T-helper 1 cell (primary cell): Measurements from ENCODE around the gene PTPRO.

Experiments
- DNase-seq, 5 donors: peaks; one replicate each; pipeline ENCODE4 v3.0.0-alpha.2; 2012 to 2020

PTPRO gene

DNA sequence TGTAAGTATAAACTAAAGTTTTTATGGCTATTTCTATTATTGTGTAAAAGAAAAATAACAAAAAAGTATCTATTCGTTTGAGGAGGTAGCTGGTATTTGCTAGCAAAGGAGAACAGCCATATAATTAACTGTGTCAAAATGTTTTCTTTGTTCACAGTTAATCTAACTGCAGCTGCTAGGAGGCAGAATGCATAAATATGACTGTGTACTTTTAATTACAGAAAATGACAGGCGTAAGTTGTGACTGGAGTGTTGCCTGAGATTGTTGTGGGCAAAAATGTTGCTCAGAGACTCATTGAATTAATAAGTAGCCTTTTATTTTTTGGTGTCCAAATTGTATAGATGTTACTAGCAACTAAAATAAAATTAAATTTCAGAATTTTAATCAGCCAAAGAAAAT is 33.5 kb downstream of the PTPRO start:
- DNase-seq, result no peak

GRCh38 chr12:15356951-15357364 is 34.6 kb downstream of the PTPRO start:
- DNase-seq, result no peak

DNA sequence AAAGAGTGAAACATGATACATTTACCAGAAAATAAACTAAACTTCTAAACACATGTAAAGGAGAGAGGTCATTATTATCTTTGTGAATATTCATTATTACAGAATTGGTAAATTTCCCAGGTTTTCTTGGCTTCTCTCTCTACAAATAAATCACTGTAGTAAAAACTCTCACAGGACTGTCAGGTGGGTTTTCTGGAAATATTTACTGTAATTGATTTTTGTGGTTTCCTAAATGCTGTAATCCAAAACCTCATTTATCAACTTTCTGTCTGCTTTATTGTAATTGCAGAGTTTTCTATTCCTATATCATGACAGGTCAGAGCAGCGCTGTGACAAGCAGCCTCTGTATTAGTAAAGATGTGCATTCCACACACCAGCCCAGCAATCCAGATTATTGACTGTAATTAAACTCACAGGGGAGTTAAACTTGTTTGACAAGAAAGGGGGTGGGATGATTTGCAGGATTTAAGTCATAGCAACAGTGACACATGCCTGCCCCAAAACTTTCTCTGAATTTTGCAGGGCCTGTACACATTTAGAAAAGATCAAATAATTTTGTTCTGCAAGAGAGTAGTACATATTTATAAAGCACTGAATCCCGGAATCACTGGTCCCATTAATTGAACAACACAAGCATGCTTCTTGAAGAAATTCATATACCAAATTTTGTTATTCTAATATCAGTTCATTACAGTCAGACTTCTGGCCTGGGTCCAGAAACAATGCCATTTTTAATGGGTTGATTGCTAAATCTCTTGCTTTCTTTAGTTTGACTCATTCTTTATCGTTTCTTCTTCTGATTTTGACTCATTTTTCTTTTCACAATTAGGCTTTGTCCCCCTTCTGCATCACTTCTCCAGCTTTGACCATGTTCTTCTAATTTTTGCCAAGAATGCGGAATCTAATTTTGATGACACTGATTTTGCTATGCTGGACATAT is 42.2 kb downstream of the PTPRO start:
- DNase-seq, result no peak

GRCh38 chr12:15368812-15369211 is 46.5 kb downstream of the PTPRO start:
- no peak for DNase-seq

DNA sequence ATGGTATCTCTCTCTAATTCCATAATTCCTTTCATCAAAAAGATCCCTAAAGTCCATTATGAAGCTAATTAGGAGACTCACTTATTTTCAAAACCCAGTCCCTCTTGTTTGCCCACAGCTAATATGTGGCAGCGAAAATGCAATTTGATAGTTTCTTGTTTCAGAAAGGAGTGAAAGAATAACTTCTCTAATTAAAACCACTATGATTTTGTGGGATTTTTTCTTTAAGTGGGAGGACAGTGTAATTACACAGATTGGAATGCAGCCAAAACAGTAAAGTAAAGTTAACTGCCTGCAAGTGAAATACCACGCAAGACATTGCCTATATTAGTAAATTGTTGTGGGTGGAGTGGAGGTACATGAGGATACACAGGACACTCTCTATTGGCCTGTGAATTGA is 50.0 kb downstream of the PTPRO start:
- DNase-seq, result no peak

- DNase-seq, result no peak
These were observed 65.5 kb downstream of the PTPRO start for GRCh38 chr12:15387772-15388171.

- DNase-seq, result no peak
These were observed 67.3 kb downstream of the PTPRO start for GRCh38 chr12:15389561-15389960.

DNA sequence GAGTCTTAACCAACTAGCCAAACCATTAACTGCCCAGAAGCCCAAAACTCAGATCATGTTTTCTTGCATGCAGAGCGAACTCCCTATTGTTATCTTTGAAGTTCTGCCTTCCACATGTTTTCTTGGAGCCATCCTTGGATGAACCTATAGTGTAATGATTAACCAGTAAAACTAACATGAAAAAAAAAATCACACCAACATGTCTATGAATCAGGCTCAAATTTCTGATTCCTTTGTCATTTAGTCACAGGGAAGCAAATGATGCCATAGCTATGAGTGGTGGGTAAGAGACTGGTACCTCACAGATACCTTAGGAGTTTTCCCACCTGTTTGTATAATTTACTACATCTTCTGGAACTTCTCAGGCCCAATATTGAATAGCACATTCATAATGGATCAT is 70.7 kb downstream of the PTPRO start:
- no peak for DNase-seq

DNA sequence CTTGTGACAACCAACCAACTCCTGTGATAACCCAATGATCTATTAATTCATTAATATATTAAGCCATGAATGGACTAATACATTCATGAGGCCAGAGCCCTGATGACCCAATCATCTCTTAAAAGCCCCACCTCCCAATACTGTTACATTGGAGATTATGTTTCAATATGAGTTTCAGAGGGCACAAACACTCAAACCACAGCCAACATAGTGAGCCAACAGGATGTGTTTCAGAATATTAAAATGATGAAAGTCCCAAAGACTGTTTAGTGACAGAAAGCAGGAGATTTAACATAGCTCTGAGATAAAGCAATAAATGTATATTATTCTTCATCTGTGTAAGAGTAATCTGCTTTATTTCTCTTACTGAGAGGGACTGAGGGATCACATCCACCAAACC is 71.7 kb downstream of the PTPRO start:
- peak in 1 of 5 donors; percentile 20 for DNase-seq

- DNase-seq, result no peak
These were observed 82.2 kb downstream of the PTPRO start for GRCh38 chr12:15404485-15404884.

- no peak for DNase-seq
These were observed 83.3 kb downstream of the PTPRO start for GRCh38 chr12:15405606-15406005.

GRCh38 chr12:15407025-15407424 is 84.7 kb downstream of the PTPRO start:
- DNase-seq, result no peak

DNA sequence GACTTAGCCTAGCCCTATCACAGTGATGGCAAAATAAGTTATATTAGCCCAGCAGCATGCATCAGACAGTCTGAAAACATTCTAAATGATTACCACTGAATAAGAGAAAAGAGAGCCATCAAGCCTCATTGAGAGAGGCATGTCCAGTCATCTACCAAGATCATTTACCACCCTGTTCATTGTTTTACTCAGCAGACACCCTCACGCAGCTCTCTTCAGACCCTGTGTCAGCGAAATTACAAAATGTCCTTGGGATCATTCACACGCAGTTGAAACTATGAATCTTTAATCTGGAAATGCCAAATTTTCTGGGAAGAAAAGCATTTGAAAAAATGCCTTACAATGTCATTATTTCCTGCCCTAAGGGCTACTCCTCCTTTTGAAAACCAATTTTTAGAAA is 89.5 kb downstream of the PTPRO start:
- no peak for DNase-seq

DNA sequence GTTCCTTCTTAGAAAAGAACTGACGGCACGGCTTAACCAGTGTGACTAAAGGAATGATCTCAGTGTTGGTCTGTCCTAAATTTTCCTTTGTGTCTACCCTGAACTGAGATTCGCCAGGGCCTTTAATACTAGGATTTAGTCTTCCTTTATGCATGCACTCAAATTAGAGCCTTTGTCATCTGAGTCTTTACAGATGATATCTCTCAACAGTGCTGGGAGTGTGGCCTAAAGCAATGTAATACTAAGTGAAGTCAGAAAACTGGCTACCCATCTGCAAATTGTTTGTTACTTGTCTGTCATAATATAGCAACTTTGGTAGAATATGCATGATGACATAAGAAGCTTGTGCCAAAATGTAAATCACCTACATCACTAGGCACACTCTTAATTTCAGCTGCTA is 95.4 kb downstream of the PTPRO start:
- DNase-seq, result no peak

- DNase-seq, result no peak
These were observed 101.3 kb downstream of the PTPRO start for GRCh38 chr12:15423629-15424028.

- no peak for DNase-seq
These were observed 105.6 kb downstream of the PTPRO start for GRCh38 chr12:15427913-15428312.

- DNase-seq, result no peak
These were observed 106.3 kb downstream of the PTPRO start for GRCh38 chr12:15428632-15429031.

DNA sequence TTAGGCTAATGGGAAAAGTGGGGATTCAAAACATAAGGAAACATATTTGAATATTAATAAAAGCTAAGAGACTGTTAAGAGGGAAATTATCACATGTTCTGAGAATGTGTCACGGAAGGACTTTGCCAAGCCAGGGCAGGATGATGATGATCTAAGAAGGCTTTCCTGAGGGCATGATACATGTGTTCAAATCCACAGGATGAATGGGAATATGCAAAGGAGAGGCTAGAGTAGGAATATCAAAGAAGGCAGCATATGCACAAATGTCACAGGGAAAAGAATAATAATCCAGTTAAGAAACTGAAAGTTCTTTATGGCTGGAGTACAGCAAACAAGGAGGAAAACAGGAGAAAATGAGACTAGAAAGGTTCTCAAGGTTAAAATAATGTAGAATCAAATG is 107.0 kb downstream of the PTPRO start:
- no peak for DNase-seq

- DNase-seq, result no peak
These were observed 113.3 kb downstream of the PTPRO start for GRCh38 chr12:15435597-15435996.

DNA sequence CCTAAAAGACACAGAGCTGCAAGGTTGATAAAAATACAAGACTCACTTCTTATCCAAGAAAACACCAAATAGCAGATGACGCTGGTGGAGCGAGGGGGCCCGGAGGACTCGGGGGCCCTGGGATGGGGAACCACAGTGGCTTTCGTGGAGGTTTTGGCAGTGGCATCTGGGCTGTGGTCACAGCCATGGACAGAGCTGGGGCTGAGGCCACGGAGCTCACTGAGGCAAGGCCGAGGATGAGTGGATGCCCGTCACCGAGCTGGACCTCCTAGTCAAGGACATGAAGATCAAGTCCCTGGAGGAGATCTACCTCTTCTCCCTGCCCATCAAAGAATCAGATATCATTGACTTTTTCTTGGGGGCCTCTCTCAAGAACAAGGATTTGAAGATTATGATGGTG is 117.2 kb downstream of the PTPRO start:
- no peak for DNase-seq

GRCh38 chr12:15443050-15443449 is 120.7 kb downstream of the PTPRO start:
- DNase-seq, result no peak

DNA sequence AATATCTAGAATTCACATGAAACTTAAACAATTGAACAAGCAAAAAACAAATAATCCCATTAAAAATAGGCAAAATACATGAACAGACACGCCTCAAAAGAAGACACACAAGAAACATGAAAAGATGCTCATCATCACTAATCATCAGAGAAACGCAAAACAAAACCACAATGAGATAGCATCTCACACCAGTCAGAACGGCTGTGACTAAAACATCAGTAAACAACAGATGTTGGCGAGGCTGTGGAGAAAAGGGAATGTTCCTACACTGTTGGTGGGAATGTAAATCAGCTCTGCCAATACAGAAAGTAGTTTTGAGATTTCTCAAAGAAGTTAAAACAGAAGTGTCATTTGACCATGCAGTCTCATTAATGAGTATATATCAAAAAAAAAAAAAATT is 121.3 kb downstream of the PTPRO start:
- no peak for DNase-seq

GRCh38 chr12:15444523-15444922 is 122.2 kb downstream of the PTPRO start:
- no peak for DNase-seq

DNA sequence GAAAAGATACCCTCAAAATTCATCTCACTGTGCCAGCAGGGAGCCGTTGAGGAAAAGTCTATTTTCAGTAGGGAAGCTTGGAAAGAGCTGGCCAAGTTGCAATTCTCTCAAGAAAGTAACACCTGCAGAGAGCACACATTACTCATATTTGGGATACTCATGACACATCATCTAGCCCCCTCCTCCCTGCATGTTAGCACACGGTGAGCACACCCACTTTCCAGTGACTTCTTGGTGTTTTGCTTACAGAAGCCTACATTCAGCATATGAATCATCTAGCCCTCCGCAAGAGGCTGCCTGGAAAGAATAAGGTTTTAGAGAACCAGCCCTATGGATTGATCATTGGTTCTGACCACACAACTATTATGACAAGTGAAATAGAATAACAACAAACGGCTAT is 124.5 kb downstream of the PTPRO start:
- no peak for DNase-seq

DNA sequence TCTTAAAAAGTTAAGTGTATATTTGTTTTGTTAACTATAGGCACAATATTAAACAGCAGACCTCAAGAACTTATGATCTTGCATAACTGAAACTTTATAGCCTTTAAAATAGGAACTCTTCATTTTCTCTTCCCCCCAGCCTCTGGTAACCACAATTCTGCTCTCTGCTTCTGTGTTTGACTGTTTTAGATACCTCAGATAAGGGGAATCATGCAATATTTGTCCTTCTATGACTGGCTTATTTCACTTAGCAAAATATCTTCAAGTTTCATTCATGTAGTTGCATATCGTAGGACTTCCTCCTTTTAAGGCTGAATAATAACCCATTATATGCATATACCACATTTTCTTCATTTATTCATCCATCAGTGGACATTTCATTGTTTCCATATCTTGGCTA is 131.3 kb downstream of the PTPRO start:
- peak in 1 of 5 donors; percentile 30 for DNase-seq
